GM19463 (cell line): ENCODE results near the gene PRDX3.

Experiments
- ATAC-seq: cut with Tn5 transposase; IDR thresholded peaks from one replicate; pipeline ENCODE4 v1.9.1; 2021; ENCODE audit warnings: mild to moderate bottlenecking, moderate library complexity; ENCODE audit not compliant: unreplicated experiment

PRDX3 gene

DNA sequence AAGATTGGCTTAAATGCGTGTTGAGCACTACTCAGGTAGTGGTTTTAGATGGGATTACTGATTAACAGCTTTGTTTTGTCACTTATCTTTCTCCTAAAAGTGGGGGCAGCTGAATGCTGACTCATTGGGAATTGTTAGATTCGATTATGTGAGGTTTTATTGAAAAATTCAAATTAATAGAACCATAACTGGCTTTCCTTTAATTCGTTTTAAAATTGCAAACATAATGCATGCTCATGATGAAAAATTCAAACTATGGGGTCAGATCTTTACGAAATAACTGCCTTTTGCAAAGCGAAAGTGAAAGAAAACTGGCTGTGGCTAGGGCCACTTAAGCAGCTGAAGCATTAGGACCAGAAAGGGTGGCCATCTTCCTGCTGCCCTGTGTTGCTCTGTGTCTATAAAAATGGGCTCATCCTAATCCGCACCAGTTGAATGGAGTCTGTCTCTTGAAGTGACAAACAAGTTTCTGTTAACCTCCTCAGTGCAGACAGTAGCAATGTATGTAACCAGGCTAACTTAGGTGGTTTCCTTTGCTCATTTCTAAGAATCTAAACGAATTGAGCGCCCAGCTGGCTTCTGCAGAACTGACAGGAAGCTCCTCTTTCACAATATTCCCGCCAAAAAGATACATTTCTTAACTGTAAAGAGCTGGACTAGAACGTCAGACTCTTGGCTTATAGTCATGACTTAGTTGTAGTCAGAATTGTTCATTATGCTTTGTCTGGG, 46.9 kb downstream of the PRDX3 start:
- peak; percentile 58 for ATAC-seq

GRCh38 chr10:119129721-119130120, 48.9 kb downstream of the PRDX3 start:
- ATAC-seq: no peak

- no peak for ATAC-seq
Measured at GRCh38 chr10:119125942-119126341, 52.7 kb downstream of the PRDX3 start.

- no peak for ATAC-seq
Measured at GRCh38 chr10:119120875-119121274, 57.7 kb downstream of the PRDX3 start.

DNA sequence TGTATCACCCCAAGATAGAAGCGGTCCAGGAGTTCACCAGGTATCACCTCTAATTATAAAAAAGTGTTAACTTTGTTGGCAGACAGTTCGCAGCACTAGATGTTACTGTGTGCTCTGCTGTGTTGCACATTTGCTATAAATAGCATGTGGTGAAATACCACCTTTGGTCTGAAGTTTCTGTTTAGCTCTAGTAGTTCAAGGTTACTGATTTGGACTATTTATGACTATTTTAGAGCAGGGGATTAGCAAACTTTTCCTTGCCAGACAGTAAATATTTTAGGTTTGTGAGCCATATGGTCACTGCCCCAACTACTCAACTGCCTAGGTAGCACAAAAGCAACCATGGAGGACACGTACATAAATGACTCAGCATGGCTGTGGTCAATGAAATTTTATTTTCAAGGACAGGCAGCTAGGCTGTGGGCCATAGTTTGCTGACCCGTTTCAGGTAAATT, 58.2 kb downstream of the PRDX3 start:
- peak; percentile 91 for ATAC-seq

GRCh38 chr10:119119400-119119799, 59.2 kb downstream of the PRDX3 start:
- ATAC-seq: no peak

DNA sequence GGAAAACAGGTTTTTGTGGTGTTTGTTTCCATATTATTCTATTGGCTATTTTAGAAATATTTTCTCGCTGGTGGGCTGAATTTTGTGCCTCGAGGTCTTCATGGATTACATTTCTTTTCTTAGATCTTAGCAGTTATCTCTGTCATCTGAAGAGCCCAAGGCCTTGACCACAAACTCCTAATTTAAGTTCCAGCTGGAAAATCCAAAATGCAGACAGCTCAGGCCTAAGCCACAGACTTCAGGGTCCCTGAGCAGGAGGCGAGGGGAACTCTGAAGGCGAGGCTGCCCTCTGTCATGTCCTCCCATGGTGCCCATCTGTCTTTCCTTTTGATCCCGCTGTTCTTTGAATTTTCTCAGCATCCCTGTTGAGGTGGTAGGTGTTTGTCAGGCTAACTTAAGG, 60.4 kb downstream of the PRDX3 start:
- ATAC-seq: no peak
